ENCODE data around the gene ZSCAN10. TPM values are rescaled to one million over a fixed set of nuclear protein-coding genes. Genes with fewer than 3 reads are reported as not detected.

The ZSCAN10 gene
- total and polyA plus RNA-seq, 9 of the 15 experiments (the other 6 are each of a cell fraction or from before 2014, with no cell fraction given): 0.22 TPM; not detected in 8

- H3K79me2 ChIP-seq (ENCODE audit: control insufficient read depth, insufficient read depth, low read length): no peaks in the 10 kb centered on the region
- FAIRE-seq (no peak), ATAC-seq (no peak), DNase-seq (ENCODE audit: extremely low read depth in 1 of 4, low spot score in 3 of 4) (no peak)
- H3K4me2 ChIP-seq (ENCODE audit: insufficient read depth, low read length): no peak overlapping the region
- TF ChIP-seq PRPF4 (IDR thresholded peaks at IDR 0.05; ENCODE audit: insufficient read depth, low read depth, low read length, poor library complexity, severe bottlenecking): no peak
- TF ChIP-seq MTA1 (IDR thresholded peaks at IDR 0.05; ENCODE audit: borderline replicate concordance): no peak
- no peak for TF ChIP-seq CUX1 (CRISPR knock-in tag; IDR thresholded peaks at IDR 0.05)
- no peak for TF ChIP-seq FOXJ2 (tag; IDR thresholded peaks at IDR 0.05)
- TF ChIP-seq ZKSCAN1 (IDR thresholded peaks at IDR 0.05; ENCODE audit: low read depth, low read length): no peak
- no peak for TF ChIP-seq ZNF41 (CRISPR knock-in tag; conservative IDR thresholded peaks at IDR 0.05)
- no peak for TF ChIP-seq SP1 (CRISPR knock-in tag; IDR thresholded peaks at IDR 0.05)
- TF ChIP-seq NFATC3 (IDR thresholded peaks at IDR 0.05): no peak
- no peak for TF ChIP-seq MXI1 (IDR thresholded peaks at IDR 0.05; ENCODE audit: low read depth, low read length)
- TF ChIP-seq SIN3B (IDR thresholded peaks at IDR 0.05; ENCODE audit: low read depth): no peak
- no peak for TF ChIP-seq CGGBP1 (CRISPR knock-in tag; IDR thresholded peaks at IDR 0.05)
- TF ChIP-seq ZNF507 (tag; conservative IDR thresholded peaks at IDR 0.05): no peak
- TF ChIP-seq WHSC1 (IDR thresholded peaks at IDR 0.05; ENCODE audit: low read length): no peak
- no peak for TF ChIP-seq ZFP1 (CRISPR knock-in tag; IDR thresholded peaks at IDR 0.05)
- no peak for TF ChIP-seq NFIX (CRISPR knock-in tag; IDR thresholded peaks at IDR 0.05; ENCODE audit: low read depth)
- no peak for TF ChIP-seq NR0B1 (IDR thresholded peaks at IDR 0.05; ENCODE audit: partially characterized antibody)
- no peak for TF ChIP-seq TSC22D4 (tag; IDR thresholded peaks at IDR 0.05)
- H3K9me1 ChIP-seq (ENCODE audit: control insufficient read depth, insufficient read depth, low read length): no peaks in the 10 kb centered on the region
- POLR2A ChIA-PET: no interaction called here
- in situ Hi-C loops (cut with MboI): no loop called here
- no peak overlapping the region for H2AFZ ChIP-seq (ENCODE audit: low read depth, low read length)
- CTCF ChIA-PET (ENCODE audit: low intra/inter-chr PET ratio): no interaction called here
- no peak overlapping the region for H3K27ac ChIP-seq (ENCODE audit: extremely low read depth, low read depth, low read length)
- no peak overlapping the region for H3K9ac ChIP-seq (ENCODE audit: insufficient read depth in 1 of 2, low read depth in 2 of 2, low read length in 2 of 2)
- no TSS peak for BruUV-seq (replicated peaks)
- peaks cover 14 to 33% of the 10 kb centered on the region in 2 experiments for H3K4me1 ChIP-seq (replicated peaks in 1 of 2; ENCODE audit: control insufficient read depth in 2 of 2, insufficient read depth in 2 of 2, low read length in 2 of 2)
- peaks cover 0 to 12% of the 10 kb centered on the region in 2 experiments; a peak in 3 of 5 replicates for H3K27me3 ChIP-seq (ENCODE audit: control insufficient read depth in 2 of 2, insufficient read depth in 2 of 2, low read length in 2 of 2)
- no peaks in the 10 kb centered on the region for H3K36me3 ChIP-seq (ENCODE audit: control insufficient read depth, insufficient read depth, low read length)
- H4K20me1 ChIP-seq (replicated peaks; ENCODE audit: control insufficient read depth, insufficient read depth, low read length): no peaks in the 10 kb centered on the region
- WGBS (ENCODE audit: insufficient coverage, low coverage, missing lambda C conversion rate): 66% methylated on average over 7 of the region's 7 CpGs
- H3K4me3 ChIP-seq: no peak overlapping the region
- no peaks in the 10 kb centered on the region for H3K9me3 ChIP-seq (replicated peaks; ENCODE audit: control insufficient read depth, insufficient read depth, low read depth, low read length)
- intact Hi-C loops (cut with micrococcal nuclease): no loop called here
Measured at GRCh38 chr16:3071655-3072054, 27.4 kb downstream of the ZSCAN10 start.
